ENCODE measurements around the gene ENO2.

DNA sequence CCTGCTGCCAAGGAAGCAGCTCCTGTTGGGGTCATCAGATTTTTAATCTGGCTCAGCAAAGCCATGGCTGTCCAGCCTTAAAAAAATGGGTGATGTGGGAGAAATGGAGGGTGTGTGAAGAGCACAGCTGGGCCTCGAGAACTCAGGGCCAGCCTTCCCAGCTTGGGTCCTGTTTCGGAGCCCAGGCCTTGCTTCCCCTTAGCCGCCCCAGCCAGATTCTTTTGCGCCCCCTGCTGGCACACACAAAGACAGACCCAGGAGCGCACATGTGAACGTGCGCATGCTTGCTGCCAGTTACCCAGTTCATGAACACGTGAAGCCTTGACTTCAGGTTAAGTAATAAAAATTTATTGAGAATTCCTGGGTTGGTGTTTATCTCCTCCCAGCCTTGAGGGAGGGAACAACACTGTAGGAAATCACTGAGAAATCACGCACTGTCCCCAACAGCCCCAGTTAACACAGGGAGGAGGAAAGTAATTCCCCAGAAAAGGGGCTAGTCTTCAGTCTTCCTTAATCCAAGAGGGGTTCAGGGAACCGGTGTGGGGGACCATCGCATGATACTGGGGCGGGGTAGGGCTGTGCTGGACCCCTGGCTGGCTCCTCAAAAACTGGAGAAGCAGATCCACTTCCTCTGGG, 50.8 kb downstream of the ENO2 start:
- TF ChIP-seq POLR2AphosphoS5 (IDR thresholded peaks at IDR 0.05; ENCODE audit: low read depth): peak; percentile 42; the same call in 1 of the 2 replicates
- no peak for TF ChIP-seq EZH2 (IDR thresholded peaks at IDR 0.05; ENCODE audit: low read depth, unreplicated experiment)
- TF ChIP-seq, protein P1, sequence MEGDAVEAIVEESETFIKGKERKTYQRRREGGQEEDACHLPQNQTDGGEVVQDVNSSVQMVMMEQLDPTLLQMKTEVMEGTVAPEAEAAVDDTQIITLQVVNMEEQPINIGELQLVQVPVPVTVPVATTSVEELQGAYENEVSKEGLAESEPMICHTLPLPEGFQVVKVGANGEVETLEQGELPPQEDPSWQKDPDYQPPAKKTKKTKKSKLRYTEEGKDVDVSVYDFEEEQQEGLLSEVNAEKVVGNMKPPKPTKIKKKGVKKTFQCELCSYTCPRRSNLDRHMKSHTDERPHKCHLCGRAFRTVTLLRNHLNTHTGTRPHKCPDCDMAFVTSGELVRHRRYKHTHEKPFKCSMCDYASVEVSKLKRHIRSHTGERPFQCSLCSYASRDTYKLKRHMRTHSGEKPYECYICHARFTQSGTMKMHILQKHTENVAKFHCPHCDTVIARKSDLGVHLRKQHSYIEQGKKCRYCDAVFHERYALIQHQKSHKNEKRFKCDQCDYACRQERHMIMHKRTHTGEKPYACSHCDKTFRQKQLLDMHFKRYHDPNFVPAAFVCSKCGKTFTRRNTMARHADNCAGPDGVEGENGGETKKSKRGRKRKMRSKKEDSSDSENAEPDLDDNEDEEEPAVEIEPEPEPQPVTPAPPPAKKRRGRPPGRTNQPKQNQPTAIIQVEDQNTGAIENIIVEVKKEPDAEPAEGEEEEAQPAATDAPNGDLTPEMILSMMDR (conservative IDR thresholded peaks at IDR 0.05; ENCODE audit: low read depth in 2 of 2): peak; percentile 85 to 89
- TF ChIP-seq, protein P2, sequence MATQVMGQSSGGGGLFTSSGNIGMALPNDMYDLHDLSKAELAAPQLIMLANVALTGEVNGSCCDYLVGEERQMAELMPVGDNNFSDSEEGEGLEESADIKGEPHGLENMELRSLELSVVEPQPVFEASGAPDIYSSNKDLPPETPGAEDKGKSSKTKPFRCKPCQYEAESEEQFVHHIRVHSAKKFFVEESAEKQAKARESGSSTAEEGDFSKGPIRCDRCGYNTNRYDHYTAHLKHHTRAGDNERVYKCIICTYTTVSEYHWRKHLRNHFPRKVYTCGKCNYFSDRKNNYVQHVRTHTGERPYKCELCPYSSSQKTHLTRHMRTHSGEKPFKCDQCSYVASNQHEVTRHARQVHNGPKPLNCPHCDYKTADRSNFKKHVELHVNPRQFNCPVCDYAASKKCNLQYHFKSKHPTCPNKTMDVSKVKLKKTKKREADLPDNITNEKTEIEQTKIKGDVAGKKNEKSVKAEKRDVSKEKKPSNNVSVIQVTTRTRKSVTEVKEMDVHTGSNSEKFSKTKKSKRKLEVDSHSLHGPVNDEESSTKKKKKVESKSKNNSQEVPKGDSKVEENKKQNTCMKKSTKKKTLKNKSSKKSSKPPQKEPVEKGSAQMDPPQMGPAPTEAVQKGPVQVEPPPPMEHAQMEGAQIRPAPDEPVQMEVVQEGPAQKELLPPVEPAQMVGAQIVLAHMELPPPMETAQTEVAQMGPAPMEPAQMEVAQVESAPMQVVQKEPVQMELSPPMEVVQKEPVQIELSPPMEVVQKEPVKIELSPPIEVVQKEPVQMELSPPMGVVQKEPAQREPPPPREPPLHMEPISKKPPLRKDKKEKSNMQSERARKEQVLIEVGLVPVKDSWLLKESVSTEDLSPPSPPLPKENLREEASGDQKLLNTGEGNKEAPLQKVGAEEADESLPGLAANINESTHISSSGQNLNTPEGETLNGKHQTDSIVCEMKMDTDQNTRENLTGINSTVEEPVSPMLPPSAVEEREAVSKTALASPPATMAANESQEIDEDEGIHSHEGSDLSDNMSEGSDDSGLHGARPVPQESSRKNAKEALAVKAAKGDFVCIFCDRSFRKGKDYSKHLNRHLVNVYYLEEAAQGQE (IDR thresholded peaks at IDR 0.05; ENCODE audit: unreplicated experiment): no peak

Measured in GM23338 (cell line).